WTC11 (cell line): ENCODE results near the gene FABP3. TPM values are rescaled to one million over a fixed set of nuclear protein-coding genes. Genes with fewer than 3 reads are reported as not detected.

ENCODE experiments used
- ATAC-seq: fragments of 200-7000 bp; cut with Tn5 transposase; 2 replicates; pipeline ENCODE4 v1.10.0; 2021; ENCODE audit warnings: mild to moderate bottlenecking, moderate library complexity
- CTCF ChIA-PET: fragments of 300-600 bp; sonication (Branson Sonifier 250); formaldehyde crosslinking; loops from one replicate; lab custom pipeline; 2021; ENCODE audit warnings: antibody characterized with exemption; lab: Charles Lee
- POLR2A ChIA-PET: fragments of 350-600 bp; sonication (Branson Sonifier 250); formaldehyde crosslinking; loops from one replicate; lab custom pipeline; 2021; ENCODE audit warnings: antibody characterized with exemption; lab: Charles Lee
- DNase-seq: peaks from one replicate; pipeline ENCODE4 v3.0.0; 2021; ENCODE audit warnings: low spot score
- H3K27ac Mint-ChIP-seq: 2 replicates; pipeline ENCODE4 v1.8.0; 2021; ENCODE audit warnings: mixed read lengths
- H3K27me3 Mint-ChIP-seq: 2 replicates; pipeline ENCODE4 v1.8.0; 2021; ENCODE audit warnings: low read depth, mild to moderate bottlenecking, moderate library complexity, mixed read lengths
- H3K36me3 Mint-ChIP-seq: 2 replicates; pipeline ENCODE4 v1.8.0; 2021; ENCODE audit warnings: mixed read lengths
- H3K4me1 Mint-ChIP-seq: 2 replicates; pipeline ENCODE4 v1.8.0; 2022; ENCODE audit warnings: mixed read lengths
- H3K4me3 Mint-ChIP-seq: 2 replicates; pipeline ENCODE4 v1.8.0; 2021; ENCODE audit warnings: mild to moderate bottlenecking, moderate library complexity, mixed read lengths
- H3K9me3 Mint-ChIP-seq: 2 replicates; pipeline ENCODE4 v1.8.0; 2021; ENCODE audit warnings: mixed read lengths
- CREB1 ChIP-seq: sonication (generic); formaldehyde crosslinking; IDR thresholded peaks from 2 replicates; pipeline ENCODE4 v1.8.0; 2023; ENCODE audit warnings: mild to moderate bottlenecking, missing genetic modification reagents
- CREM ChIP-seq: sonication (generic); formaldehyde crosslinking; IDR thresholded peaks from 2 replicates; pipeline ENCODE4 v1.8.1; 2022; ENCODE audit warnings: mild to moderate bottlenecking, missing genetic modification reagents, moderate library complexity
- EMX1 ChIP-seq: fragments of 250-450 bp; sonication (Bioruptor Pico); IDR thresholded peaks from 2 replicates; pipeline ENCODE4 v1.8.0; 2021; ENCODE audit warnings: mild to moderate bottlenecking
- FOXK1 ChIP-seq: sonication (generic); formaldehyde crosslinking; IDR thresholded peaks from 2 replicates; pipeline ENCODE4 v1.8.0; 2022; ENCODE audit warnings: mild to moderate bottlenecking, moderate library complexity, missing genetic modification reagents
- PRRX2 ChIP-seq: fragments of 250-450 bp; sonication (Bioruptor Pico); IDR thresholded peaks from 2 replicates; pipeline ENCODE4 v1.8.0; 2021; ENCODE audit warnings: mild to moderate bottlenecking
- RELA ChIP-seq: sonication (generic); formaldehyde crosslinking; IDR thresholded peaks from 2 replicates; pipeline ENCODE4 v1.8.1; 2022; ENCODE audit warnings: missing genetic modification reagents, mild to moderate bottlenecking, borderline replicate concordance
- TCF7 ChIP-seq: sonication (generic); formaldehyde crosslinking; IDR thresholded peaks from 2 replicates; pipeline ENCODE4 v1.8.0; 2022; ENCODE audit warnings: mild to moderate bottlenecking, low read depth, missing genetic modification reagents, moderate library complexity
- ZNF121 ChIP-seq: sonication (generic); formaldehyde crosslinking; IDR thresholded peaks from 2 replicates; pipeline ENCODE4 v1.8.0; 2023; ENCODE audit warnings: missing genetic modification reagents
- ZNF138 ChIP-seq: sonication (generic); formaldehyde crosslinking; conservative IDR thresholded peaks from 2 replicates; pipeline ENCODE4 v1.8.1; 2022; ENCODE audit warnings: mild to moderate bottlenecking, moderate library complexity, missing genetic modification reagents
- ZNF219 ChIP-seq: sonication (generic); formaldehyde crosslinking; IDR thresholded peaks from 2 replicates; pipeline ENCODE4 v1.8.0; 2023; ENCODE audit warnings: missing genetic modification reagents, mild to moderate bottlenecking, borderline replicate concordance
- ZNF232 ChIP-seq: sonication (generic); formaldehyde crosslinking; IDR thresholded peaks from 2 replicates; pipeline ENCODE4 v1.8.0; 2022; ENCODE audit warnings: mild to moderate bottlenecking, missing genetic modification reagents
- ZNF416 ChIP-seq: fragments of 250-450 bp; sonication (Bioruptor Pico); IDR thresholded peaks from 2 replicates; pipeline ENCODE4 v1.9.0; 2021; ENCODE audit warnings: mild to moderate bottlenecking, inconsistent platforms
- total RNA-seq: library from RNA; stranded (reverse); gene quantifications from 3 replicates; pipeline ENCODE4 v1.2.3, GENCODE V29; 2021
- TF ChIP-seq, protein P1 (sequence below): sonication (generic); formaldehyde crosslinking; IDR thresholded peaks from 2 replicates; pipeline ENCODE4 v1.8.0; 2022; ENCODE audit warnings: missing genetic modification reagents
- TF ChIP-seq, protein P2 (sequence below): sonication (generic); formaldehyde crosslinking; IDR thresholded peaks from 2 replicates; pipeline ENCODE4 v1.8.0; 2022; ENCODE audit warnings: mild to moderate bottlenecking, missing genetic modification reagents
- TF ChIP-seq, protein P3 (sequence below): sonication (generic); formaldehyde crosslinking; conservative IDR thresholded peaks from 2 replicates; pipeline ENCODE4 v1.8.1; 2022; ENCODE audit warnings: mild to moderate bottlenecking, missing genetic modification reagents
- TF ChIP-seq, protein P4 (sequence below): sonication (generic); formaldehyde crosslinking; IDR thresholded peaks from 2 replicates; pipeline ENCODE4 v1.8.1; 2022; ENCODE audit warnings: mild to moderate bottlenecking, moderate library complexity, missing genetic modification reagents
- TF ChIP-seq, protein P5 (sequence below): sonication (generic); formaldehyde crosslinking; IDR thresholded peaks from 2 replicates; pipeline ENCODE4 v1.8.0; 2022; ENCODE audit warnings: mild to moderate bottlenecking, missing genetic modification reagents
- TF ChIP-seq, protein P6 (sequence below): fragments of 250-450 bp; sonication (Bioruptor Pico); conservative IDR thresholded peaks from 2 replicates; pipeline ENCODE4 v1.9.0; 2021; ENCODE audit warnings: mild to moderate bottlenecking
- TF ChIP-seq, protein P7 (sequence below): fragments of 200-600 bp; IDR thresholded peaks from 2 replicates; pipeline ENCODE4 v1.8.0; 2022; ENCODE audit warnings: antibody characterized with exemption
- TF ChIP-seq, protein P8 (sequence below): fragments of 250-450 bp; sonication (Bioruptor Pico); IDR thresholded peaks from 2 replicates; pipeline ENCODE4 v1.9.0; 2021; ENCODE audit warnings: mild to moderate bottlenecking, borderline replicate concordance

The FABP3 gene
- total RNA-seq, 1 experiment from 2014 or later = 25.0 TPM

DNA sequence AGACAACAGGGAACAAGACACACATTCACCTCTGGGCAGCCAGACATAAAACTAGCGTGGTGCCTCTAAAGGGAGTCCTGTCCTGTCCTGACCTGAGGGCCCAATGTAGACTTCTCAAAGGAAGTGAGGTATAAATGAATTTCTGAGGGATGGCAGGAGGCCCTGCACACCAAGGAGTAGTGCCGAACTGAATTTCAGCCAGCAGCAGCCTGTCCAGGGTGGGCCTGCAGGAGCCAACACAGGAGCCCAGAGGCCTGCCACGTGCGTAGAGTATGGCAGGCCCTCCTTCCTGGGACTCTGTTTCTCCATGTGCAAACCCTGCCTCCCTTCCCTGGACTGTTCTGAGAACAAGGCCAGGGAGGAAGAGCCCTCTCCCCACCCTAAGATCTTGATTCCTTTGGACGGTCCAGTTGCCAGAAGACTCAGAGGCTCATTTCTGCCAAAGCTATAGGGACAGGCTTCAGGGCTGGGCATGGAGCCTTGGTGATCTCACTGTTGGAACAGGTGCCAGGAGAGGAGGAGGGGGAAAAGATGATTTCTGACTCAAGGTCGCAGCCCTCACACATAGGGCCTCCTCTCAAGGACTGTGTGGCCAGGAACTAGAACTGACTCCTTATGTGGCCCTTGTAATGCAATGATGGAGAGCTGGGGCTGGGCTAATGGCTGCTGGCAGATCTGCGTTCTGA is 1.8 kb upstream of the FABP3 start:
- H3K4me1 Mint-ChIP-seq = peaks cover 48% of the 10 kb centered on the region
- TF ChIP-seq, protein P1, sequence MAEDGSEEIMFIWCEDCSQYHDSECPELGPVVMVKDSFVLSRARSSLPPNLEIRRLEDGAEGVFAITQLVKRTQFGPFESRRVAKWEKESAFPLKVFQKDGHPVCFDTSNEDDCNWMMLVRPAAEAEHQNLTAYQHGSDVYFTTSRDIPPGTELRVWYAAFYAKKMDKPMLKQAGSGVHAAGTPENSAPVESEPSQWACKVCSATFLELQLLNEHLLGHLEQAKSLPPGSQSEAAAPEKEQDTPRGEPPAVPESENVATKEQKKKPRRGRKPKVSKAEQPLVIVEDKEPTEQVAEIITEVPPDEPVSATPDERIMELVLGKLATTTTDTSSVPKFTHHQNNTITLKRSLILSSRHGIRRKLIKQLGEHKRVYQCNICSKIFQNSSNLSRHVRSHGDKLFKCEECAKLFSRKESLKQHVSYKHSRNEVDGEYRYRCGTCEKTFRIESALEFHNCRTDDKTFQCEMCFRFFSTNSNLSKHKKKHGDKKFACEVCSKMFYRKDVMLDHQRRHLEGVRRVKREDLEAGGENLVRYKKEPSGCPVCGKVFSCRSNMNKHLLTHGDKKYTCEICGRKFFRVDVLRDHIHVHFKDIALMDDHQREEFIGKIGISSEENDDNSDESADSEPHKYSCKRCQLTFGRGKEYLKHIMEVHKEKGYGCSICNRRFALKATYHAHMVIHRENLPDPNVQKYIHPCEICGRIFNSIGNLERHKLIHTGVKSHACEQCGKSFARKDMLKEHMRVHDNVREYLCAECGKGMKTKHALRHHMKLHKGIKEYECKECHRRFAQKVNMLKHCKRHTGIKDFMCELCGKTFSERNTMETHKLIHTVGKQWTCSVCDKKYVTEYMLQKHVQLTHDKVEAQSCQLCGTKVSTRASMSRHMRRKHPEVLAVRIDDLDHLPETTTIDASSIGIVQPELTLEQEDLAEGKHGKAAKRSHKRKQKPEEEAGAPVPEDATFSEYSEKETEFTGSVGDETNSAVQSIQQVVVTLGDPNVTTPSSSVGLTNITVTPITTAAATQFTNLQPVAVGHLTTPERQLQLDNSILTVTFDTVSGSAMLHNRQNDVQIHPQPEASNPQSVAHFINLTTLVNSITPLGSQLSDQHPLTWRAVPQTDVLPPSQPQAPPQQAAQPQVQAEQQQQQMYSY (CRISPR knock-in tag) = no peak
- TF ChIP-seq ZNF232 (CRISPR knock-in tag) (no peak), CREM (CRISPR knock-in tag) (no peak), ZNF219 (CRISPR knock-in tag) (no peak), ZNF121 (no peak), TCF7 (CRISPR knock-in tag) (no peak), RELA (no peak), PRRX2 (CRISPR knock-in tag) (no peak), ZNF416 (CRISPR knock-in tag) (no peak), FOXK1 (CRISPR knock-in tag) (no peak), CREB1 (CRISPR knock-in tag) (no peak), ZNF138 (CRISPR knock-in tag) (no peak), EMX1 (no peak)
- TF ChIP-seq, protein P2, sequence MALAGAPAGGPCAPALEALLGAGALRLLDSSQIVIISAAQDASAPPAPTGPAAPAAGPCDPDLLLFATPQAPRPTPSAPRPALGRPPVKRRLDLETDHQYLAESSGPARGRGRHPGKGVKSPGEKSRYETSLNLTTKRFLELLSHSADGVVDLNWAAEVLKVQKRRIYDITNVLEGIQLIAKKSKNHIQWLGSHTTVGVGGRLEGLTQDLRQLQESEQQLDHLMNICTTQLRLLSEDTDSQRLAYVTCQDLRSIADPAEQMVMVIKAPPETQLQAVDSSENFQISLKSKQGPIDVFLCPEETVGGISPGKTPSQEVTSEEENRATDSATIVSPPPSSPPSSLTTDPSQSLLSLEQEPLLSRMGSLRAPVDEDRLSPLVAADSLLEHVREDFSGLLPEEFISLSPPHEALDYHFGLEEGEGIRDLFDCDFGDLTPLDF (CRISPR knock-in tag) = no peak
- TF ChIP-seq, protein P3, sequence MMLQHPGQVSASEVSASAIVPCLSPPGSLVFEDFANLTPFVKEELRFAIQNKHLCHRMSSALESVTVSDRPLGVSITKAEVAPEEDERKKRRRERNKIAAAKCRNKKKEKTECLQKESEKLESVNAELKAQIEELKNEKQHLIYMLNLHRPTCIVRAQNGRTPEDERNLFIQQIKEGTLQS = no peak
- TF ChIP-seq, protein P4, sequence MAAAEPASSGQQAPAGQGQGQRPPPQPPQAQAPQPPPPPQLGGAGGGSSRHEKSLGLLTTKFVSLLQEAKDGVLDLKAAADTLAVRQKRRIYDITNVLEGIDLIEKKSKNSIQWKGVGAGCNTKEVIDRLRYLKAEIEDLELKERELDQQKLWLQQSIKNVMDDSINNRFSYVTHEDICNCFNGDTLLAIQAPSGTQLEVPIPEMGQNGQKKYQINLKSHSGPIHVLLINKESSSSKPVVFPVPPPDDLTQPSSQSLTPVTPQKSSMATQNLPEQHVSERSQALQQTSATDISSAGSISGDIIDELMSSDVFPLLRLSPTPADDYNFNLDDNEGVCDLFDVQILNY (CRISPR knock-in tag) = no peak
- TF ChIP-seq, protein P5, sequence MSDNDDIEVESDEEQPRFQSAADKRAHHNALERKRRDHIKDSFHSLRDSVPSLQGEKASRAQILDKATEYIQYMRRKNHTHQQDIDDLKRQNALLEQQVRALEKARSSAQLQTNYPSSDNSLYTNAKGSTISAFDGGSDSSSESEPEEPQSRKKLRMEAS (CRISPR knock-in tag) = no peak
- TF ChIP-seq, protein P6, sequence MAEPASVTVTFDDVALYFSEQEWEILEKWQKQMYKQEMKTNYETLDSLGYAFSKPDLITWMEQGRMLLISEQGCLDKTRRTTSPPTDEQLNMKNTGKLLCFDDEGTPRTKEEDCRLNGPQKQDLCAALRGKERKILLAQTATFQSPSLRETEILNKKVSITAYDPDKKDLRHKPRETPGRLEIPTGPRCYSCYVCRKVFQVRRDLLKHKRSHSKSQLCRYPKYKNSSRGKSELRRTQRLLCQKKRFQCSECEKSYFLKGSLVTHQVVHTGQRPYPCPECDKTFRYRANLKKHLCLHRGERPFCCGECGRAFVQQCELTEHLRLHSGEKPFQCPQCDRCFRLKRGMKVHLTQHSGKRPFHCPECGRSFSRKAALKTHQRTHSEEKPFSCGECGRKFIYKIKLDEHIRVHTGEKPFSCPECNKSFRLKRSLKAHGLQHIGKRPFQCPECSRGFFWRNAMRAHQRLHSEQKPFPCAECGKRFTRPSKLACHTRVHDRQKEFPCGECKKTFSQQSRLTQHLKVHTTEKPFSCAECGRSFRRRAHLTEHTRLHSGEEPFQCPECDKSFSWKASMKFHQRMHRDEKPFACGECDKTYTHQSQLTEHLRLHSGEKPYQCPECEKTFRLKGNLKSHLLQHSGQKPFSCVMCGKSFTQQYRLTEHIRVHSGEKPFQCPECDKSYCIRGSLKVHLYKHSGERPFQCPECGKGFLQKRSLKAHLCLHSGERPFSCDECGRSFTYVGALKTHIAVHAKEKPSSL (CRISPR knock-in tag) = no peak
- TF ChIP-seq, protein P7, sequence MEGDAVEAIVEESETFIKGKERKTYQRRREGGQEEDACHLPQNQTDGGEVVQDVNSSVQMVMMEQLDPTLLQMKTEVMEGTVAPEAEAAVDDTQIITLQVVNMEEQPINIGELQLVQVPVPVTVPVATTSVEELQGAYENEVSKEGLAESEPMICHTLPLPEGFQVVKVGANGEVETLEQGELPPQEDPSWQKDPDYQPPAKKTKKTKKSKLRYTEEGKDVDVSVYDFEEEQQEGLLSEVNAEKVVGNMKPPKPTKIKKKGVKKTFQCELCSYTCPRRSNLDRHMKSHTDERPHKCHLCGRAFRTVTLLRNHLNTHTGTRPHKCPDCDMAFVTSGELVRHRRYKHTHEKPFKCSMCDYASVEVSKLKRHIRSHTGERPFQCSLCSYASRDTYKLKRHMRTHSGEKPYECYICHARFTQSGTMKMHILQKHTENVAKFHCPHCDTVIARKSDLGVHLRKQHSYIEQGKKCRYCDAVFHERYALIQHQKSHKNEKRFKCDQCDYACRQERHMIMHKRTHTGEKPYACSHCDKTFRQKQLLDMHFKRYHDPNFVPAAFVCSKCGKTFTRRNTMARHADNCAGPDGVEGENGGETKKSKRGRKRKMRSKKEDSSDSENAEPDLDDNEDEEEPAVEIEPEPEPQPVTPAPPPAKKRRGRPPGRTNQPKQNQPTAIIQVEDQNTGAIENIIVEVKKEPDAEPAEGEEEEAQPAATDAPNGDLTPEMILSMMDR = no peak
- TF ChIP-seq, protein P8, sequence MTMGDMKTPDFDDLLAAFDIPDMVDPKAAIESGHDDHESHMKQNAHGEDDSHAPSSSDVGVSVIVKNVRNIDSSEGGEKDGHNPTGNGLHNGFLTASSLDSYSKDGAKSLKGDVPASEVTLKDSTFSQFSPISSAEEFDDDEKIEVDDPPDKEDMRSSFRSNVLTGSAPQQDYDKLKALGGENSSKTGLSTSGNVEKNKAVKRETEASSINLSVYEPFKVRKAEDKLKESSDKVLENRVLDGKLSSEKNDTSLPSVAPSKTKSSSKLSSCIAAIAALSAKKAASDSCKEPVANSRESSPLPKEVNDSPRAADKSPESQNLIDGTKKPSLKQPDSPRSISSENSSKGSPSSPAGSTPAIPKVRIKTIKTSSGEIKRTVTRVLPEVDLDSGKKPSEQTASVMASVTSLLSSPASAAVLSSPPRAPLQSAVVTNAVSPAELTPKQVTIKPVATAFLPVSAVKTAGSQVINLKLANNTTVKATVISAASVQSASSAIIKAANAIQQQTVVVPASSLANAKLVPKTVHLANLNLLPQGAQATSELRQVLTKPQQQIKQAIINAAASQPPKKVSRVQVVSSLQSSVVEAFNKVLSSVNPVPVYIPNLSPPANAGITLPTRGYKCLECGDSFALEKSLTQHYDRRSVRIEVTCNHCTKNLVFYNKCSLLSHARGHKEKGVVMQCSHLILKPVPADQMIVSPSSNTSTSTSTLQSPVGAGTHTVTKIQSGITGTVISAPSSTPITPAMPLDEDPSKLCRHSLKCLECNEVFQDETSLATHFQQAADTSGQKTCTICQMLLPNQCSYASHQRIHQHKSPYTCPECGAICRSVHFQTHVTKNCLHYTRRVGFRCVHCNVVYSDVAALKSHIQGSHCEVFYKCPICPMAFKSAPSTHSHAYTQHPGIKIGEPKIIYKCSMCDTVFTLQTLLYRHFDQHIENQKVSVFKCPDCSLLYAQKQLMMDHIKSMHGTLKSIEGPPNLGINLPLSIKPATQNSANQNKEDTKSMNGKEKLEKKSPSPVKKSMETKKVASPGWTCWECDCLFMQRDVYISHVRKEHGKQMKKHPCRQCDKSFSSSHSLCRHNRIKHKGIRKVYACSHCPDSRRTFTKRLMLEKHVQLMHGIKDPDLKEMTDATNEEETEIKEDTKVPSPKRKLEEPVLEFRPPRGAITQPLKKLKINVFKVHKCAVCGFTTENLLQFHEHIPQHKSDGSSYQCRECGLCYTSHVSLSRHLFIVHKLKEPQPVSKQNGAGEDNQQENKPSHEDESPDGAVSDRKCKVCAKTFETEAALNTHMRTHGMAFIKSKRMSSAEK (CRISPR knock-in tag) = no peak
- ChIA-PET POLR2A (interaction anchor here (0.6 kb wide), 1 partner anchor 13 kb away, joined by 3 read pairs; no protein-coding TSS in a partner anchor), CTCF (interaction anchor here (1.0 to 5.8 kb wide), 6 partner anchors 10 to 193 kb away, joined by 5 to 85 read pairs (median 22); no protein-coding TSS in a partner anchor)
- H3K27ac Mint-ChIP-seq = 0 out of 2 replicates have a peak overlapping the region, but pooled peaks have one; percentile 24
- H3K4me3 Mint-ChIP-seq = 0 out of 2 replicates have a peak overlapping the region, but pooled peaks have one; percentile 70
- no peaks in the 10 kb centered on the region for H3K36me3 Mint-ChIP-seq
- H3K9me3 Mint-ChIP-seq = no peaks in the 10 kb centered on the region
- ATAC-seq = no peak
- peaks cover 4% of the 10 kb centered on the region for H3K27me3 Mint-ChIP-seq
- no peak for DNase-seq
